ENCODE measurements around the gene SLC25A45.
"Not testable (repeated sequence)": the region's sequence is repeated elsewhere in the genome, so short reads cannot be mapped to it uniquely, and the experiment has no call there.

The SLC25A45 gene

DNA sequence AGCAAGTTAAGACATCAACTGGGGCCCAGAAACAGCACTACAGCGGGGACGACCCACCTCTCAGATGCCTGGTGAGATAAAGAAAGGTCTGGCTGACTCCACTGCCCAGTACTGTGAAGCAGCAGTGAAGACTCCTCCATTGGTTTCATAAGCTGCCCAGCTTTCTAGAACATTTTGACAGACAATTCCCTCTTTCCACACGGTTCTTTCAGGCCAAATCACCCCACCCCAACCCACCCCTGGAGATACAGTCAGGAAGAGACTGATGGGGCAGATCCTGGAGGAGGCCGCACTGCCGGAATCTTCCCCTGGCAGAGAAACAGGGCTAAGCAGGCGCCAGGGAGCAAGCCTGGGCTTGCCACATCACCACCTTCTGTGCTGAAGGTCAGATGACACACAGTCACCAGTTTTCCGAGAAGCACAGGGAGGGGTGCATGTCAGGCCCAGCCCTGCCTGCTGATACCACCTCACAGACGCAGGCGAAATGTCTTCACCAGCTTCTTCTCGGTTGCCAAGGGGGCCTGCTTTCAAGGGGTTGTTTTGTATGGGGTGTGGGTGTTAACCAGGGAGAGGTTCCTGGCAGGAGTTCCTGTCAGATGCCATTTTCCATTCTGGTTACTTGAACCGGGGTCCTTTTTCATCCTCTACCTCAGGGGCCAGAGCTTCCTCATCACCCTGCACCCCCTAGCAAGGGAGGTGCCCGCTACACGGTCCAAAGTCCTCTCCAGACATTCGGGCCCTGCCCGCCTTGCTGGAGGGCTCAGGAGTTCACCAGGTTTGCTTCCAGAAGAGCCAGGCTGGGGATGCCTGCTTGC is 38.7 kb upstream of the SLC25A45 start:
- DNase-seq, result no peak

DNA sequence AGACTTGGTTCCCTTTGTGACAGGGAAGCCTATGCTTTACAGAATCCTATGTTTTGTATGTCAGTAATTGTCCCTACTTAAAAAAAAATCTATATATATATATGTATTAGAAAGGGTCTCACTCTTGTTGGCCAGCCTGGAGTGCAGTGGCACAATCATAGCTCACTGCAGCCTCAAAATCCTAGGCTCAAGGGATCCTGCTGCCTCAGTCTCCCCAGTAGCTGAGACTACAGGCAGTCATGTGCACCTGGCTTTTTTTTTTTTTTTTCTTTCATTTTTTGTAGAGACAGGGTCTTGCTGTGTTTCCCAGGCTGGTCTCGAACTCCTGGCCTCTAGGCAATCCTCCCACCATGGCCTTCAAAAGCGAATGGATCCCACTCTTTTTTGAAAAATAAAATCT is 38.1 kb upstream of the SLC25A45 start:
- no peak for DNase-seq

DNA sequence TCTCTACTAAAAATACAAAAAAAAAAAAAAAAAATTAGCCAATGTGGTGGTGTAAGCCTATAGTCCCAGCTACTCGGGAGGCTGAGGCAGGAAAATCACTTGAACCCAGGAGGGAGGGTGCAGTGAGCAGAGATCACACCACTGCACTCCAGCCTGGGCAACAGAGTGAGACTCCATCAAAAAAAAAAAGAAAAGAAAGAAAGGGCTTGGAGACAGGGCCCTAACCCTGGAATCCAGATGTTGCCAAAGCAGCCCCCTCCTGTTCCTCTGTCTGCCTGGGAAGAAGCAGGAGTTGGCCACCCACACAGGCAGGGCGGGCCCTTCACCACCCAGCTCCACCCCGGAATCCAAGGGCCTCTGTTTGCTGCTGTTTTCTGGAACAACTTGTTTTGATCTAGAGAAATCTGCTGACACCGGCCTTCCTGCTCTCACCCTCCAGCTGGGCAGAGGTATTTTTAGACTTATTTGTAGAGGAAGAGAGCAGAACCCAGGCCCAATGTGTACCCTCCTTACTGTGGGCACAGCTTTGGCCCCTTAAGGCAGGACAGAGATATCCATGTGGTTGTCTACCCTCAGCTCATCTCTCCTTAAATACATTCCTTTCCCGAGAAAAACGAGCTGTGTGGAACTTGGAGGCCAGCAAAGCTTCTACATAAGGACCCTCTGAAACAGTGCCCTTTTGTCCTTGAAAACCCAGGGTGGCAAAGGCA is 37.5 kb upstream of the SLC25A45 start:
- no peak for DNase-seq

DNA sequence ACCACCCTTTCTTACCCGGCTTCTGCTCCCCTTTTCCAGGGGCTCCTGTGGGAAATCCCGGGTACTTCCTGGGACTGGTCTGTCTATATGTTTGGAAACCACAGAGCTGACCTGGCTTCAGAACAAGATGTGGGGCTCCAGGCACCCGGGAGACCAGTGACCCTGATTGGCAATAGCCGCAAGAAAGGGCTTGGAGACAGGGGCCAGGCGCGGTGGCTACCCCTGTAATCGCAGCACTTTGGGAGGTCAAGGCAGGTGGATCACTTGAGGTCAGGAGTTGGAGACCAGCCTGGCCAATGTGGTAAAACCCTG is 37.0 kb upstream of the SLC25A45 start:
- no peak for DNase-seq

DNA sequence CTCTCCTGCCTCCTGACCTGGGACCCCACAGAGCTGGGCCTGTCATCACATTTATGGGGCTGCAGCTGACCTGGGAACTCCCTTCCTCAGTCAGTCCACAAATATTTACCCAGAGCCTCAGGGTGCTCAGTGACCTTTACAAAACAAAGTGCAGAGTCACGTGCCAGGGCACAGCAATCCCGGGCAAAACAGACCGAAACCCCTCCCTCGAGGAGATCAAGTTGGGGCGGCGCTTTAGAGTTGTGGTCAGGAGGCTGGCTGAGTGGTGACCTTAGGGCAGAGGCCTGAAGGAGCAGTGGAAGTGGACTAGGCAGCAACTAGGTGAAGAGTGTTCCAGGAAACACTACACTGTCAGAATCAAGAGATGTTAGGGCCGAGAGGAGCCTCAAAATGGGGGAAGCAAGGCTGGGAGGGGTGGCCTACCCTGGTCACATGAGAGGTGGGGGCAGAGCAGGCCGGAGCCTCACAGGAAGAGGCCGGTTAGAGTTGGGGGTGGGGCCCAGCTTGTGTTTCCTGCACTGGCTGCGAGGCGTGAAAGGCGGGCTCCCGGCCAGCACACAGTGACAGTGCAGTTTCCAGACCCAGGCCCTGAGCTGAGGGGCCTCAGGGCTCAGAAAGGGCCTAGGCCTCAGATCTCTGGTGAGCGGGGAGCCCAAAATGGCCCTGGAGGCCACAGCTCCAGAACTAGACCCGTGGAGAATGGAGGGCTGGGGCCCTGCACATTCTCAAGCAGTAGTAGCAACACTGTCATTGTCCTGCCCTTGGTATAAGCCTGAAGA is 36.4 kb upstream of the SLC25A45 start:
- DNase-seq, result peak; percentile 90

DNA sequence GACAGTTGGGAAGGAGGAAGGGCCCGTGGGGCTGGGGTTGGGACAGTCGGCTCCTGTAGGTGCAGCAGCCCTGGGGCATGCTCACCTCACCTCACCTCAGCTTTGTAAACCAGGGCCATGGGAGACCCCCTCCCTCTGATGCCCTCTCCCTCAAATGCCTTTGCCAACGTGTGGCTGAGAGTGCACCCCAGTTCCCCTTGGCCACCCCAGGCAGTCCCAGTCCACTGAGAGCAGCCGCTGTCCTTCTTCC is 35.9 kb upstream of the SLC25A45 start:
- no peak for DNase-seq

DNA sequence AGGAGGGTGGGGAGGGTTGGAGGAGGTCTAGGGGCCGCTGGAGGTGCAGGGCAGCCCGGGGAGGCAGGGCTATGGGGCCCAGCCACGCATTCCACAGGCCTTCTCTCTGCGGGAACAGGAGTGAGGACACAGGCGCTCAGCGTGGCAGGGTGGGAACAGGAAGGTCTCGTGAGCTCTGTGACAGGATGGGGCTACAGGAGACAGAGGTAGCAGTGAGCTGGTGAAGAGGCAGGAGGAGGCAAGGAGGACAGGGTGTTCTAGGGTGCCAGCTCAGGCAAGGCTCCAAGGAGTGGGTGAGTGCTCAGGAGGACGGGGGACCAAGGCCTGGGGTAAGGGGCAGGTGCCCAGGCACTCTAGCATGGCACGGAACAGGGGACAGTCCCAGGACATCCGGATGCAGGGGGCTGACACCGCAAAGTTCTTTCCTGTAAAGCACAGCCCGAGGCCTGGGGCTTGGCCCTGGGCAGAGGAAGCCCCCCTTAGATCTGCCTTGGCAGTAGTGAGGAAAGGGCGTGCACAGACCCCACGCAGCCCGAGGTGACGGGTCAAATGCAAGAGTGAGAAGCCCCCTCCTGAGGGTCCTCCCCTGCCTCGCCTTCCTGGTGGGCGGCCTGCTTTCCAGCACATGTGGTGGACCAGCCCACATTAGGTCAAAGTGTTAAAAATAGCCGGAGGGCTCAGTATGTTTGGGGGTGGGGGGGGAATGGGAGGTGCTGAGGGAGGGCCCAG is 35.4 kb upstream of the SLC25A45 start:
- DNase-seq, result no peak

DNA sequence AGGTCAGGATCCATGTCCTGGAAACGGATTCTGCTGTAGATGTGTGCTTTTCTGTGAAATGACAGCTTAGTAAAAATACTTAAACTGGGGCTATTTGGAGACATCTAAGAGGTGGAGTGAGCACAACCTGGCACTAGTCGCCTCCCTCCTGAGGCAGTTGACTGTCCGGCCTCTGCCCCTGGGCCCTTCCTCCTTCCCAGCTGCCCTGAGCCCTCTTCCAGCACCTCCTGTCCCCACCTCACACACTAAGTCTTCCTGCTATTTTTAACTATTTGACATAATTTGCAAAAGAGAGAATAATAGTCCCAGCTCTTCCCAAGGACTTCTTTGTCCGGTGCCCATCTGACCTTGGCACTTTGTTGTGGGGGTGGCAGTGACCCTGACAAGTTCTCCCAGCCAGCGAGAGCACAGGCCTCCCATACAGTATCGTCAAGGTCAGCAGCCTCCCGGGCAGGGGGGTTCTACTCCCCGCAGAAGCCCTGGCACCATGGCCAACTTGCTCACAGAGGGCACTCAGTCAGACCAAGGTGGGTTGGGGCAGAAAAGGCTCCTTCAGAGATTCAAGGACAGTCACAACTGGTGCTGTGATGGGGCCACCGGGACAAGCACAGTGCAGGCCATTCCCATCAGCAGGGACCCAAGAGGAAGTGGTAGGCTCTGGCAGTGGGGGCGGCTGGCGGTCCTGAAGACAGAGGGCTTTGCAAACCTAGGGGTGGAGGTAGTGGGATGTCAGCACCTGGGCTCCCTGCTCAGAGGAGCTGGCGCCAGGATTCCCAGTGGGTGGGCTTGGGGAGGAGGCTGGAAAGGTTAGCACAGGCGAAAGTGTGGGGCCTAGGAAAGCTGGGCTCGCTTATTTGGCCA is 34.6 kb upstream of the SLC25A45 start:
- DNase-seq, result no peak

DNA sequence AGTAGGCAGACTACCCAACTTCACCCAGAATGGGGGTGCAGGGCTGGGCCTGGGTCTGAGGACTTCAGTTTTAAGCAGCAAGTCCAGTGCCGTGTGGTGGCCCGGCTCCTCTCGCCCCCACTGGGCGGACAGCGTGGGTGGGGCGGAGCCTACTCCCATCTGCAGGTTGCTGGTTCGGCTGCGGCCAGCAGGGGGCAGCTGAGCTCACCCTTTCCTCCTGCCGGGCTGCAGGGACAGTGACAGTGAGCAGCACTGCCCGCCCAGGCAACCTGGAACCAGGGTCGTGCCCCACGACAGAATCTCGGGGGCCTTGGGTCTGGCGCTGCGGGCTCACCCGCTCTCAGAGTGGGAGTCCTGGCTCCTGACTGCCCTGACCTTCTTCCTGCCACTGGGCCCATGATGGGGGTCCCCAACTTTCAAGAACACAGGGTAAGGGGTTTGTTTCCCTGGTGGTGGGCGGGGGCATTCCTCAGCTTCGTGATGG is 33.9 kb upstream of the SLC25A45 start:
- DNase-seq, result peak; percentile 56

DNA sequence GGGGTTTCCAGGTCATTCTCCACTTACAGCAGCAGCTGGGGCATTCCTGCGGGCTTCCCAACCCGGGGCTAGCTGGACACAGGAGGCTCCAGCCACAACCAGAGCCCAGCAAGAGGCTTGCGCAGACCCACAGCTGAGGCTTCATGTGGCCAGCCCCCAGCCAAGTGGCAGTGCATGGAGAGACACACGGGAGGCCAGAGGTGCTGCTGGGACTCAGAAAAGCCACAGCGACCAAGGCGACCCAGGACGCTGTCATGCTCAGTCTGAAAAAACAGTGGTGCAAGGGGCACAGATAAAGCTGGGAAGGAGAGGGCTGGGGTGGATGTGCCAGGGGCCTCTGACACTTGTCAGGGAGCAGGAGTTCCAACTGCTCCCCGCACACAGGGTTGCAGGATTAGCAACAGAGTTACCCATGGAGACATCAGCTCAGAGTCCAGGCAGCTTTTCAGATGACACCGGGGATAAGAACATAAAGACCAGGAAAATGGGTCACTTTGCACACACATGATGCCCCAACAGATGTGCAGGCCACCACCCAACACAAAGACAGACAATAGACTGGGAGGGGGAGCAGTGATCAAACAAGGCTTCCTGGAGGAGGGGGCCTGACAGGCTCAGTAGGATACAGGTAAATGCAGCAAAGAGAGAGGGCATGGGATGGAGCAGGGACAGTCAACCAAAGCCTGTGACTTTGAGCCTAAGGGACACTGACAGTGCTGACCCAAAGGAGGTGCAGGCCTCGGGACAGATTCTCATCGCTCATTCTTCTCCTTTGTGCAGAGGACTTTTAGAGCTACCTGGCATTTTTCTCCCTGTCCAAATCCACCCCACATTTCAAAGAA is 33.3 kb upstream of the SLC25A45 start:
- no peak for DNase-seq

DNA sequence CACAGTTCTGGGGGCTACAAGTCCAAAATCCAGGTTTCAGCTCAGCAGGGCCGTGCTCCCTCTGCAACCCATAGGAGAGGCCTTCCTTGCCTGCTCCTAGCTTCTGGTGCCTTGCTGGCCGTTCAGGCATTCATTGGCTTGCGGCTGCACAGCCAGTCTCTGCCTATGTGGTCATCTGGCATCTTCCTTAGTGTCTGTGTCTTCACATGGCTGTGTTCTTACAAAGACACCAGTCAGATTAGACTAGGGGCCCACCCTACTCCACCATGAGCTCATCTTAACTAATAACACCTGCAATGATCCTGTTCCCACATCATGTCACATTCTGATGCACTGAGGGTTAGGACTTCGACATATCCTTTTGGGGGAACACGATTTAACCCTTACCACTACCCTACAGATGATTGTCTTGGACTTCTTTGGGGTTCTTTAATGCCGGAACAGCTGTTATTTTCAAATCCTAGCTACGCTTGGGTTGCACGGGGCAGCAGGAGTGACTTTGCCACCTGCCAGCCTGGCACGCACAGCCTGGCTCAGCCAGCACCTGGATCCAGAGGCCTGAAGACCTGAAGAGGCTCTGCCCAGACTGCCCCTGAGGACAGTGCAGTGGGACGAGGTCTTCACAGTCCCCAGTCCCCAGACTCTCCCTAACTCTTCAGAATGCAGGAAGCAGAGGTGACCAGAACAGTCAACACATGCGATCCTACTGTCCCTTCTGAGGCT is 32.5 kb upstream of the SLC25A45 start:
- DNase-seq, result no peak

DNA sequence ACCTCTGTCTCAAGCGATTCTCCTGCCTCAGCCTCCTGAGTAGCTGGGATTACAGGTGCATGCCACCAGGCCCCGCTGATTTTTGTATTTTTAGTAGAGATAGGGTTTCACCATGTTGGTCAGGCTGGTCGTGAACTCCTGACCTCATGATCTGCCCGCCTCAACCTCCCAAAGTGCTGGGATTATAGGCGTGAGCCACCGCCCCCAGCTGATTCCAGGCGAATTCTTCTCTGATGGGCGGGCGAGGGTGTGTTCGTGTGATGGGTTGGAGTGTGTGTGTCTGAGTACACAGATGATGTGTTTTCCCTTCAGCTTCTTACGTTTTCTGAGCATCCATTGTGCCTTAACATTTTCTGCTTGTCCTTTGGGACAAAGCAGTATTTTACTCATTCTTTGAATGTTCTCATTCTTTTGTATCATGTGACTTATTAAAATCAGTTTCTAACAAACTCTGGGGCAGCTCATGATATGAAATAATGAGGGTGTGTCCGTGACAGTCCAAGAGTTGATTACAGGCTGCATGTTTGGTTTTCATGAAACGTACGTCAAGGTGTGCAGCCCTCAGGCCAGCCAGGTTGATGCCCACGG is 30.7 kb upstream of the SLC25A45 start:
- not testable (repeated sequence) for DNase-seq

DNA sequence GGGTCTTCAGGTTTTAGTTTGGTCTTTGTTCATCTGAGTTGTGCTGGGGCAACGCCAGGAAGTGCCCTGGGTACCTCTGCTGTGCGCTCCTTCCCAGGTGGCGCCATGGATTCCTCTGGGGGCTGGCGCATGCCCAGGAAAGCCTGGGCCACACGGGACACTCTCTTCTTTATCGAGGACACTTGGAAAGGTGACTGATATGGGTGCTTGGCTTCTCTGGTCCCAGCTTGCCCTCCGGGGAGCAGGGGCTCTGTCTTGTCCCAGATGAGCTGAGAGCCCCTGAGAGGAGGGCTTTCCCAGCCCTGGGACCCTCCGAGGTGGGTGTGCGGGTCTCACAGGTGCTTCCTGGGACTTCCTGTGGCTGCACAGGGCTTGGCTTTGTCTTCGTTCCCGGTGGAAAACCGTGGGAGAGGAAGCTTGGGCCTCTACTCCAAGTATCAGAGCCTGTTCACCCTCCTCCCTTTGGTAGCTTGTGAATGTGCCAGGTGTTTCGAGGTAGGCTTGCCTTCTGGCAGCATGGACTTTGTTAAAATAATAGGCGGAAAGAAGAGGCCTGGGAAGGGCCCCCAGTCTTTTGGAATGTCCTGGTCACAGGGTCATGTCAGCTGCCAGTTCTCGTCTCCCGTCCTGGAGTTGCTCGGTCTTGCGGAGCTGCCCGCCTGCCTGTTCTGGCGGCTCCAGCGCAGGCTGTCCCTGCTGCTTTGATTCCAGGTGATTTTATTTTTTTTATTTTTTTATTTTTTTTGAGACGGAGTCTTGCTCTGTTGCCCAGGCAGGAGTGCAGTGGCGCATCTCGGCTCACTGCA is 30.0 kb upstream of the SLC25A45 start:
- no peak for DNase-seq

DNA sequence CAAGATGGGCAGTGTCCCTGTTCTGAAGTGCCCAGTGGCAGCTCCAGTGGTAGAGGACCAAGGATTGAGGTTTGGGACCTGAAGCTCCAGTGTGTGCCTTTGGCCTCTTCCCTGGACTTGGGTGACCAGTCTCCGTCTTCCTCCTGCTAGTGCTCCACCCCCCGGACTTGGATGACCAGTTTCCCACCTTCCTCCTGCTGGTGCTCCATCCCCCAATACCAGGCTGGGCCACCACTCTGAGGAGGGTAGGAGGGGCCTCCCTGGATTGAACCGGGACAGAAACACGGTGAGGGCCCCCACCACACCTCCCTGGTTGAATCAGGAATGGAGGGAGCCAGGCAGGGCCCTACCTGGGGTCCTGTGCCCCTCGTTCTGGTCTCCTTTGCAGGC is 29.2 kb upstream of the SLC25A45 start:
- no peak for DNase-seq

DNA sequence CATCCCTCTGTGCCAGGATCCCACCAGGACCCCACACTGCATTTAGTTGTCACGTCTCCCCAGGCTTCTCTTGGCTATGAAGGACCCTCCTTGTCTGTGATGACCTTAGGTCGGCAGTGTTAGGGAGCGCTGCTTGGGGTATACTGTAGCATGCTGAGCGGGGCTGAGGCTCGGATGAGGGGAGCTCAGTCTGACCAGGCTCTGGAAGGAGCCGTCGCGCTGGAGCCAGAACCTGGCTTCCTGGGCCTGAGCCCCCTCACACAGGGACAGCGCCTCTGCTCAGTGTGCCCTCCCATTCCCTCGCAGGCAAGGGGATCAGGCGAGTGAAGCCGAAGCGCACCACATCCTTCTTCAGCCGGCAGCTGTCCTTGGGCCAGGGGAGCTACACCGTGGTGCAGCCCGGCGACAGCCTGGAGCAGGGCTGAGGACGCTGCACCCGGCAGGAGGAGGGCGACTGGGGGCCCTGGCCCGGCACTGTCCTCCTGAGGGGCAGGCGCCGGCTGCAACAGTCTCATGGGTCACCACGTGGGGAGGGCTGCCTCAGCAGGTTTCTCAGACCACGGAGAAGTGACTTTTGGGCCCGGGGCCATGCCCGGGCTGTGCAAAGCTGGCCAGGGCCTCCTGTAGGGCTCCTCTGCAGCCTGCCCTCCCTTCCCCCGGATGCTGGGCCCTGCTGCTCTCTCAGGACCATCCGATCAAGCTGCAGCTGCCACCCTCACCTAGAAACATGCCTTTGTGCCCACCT is 28.7 kb upstream of the SLC25A45 start:
- DNase-seq, result no peak

DNA sequence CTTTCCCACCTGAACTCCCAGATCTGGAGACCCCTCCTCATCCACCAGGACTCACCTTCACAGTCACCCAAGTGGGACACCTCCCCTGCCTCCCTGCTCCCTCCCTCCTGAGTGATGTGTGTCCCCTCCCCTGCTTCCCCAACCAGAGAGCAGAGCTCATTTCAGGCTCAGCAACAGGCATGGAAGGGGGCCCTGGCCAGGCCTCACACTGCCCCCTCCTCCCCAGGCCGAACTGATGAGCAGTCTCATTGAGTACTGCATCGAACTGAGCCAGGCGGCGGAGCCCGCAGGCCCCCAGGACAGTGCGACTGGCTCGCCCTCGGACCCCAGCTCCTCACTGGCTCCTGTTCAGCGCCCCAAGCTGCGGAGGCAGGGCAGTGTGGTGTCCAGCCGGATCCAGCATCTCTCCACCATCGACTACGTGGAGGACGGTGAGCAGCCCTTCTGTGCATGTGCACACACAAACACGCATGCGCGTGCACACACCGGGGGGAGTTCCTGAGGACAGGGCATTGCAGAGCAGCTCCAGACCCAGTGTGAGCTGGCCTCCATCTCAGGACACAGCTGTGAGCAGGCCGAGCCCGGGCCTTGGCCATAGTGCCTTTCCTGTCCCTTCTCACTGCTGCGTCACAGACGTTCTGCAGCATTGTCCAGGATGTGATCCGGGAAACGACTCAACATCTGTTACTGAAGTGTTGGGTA is 22.3 kb upstream of the SLC25A45 start:
- no peak for DNase-seq

DNA sequence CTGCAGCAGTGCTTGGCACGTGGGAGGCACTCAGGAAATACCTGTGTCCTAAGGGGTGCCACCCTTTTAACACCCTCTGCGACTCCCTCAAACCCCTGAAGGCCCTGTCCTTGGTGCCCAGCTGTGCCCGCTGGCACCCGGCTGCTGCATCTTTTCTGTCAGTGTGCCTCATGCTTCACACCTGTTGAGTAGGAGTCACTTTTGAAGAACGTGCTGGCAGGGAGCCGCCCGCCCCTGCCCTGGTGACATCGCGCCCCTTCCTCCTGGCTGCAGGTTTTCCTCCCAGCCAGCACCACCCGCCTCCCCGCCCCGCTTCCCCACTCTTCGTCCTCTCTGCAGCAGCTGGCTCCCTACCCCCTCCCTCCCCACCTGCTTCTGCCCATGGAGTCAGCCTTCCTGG is 21.8 kb upstream of the SLC25A45 start:
- DNase-seq, result no peak

DNA sequence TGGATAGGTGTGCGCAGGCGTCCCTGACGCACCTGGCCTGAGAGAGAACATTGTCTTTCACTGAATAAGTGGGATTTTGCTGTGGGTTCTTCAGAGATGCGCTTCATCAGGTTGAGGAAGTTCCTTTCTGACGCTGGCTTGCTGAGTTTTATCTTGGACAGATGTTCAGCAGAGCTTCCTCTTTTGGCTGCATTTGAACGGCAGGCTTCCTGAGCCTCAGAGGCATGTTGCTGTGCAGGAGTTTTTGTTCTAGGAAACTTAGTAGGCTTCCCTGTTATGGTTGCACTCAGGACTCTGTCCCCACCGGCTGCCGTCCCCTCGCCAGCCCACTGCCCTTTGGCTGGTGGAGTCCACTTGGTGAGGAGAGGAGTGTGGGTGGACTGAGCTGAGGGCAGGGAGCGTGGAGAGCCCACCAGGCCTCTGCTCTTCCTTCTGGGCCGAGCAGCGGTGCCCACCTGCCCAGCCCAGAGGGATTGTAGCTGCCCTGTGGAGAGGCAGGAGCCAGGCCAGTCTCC is 21.2 kb upstream of the SLC25A45 start:
- no peak for DNase-seq
